GM19455 (cell line): ENCODE results near the gene DGCR6.
"Not testable (repeated sequence)": the region's sequence is repeated elsewhere in the genome, so short reads cannot be mapped to it uniquely, and the experiment has no call there.

Source experiments
- ATAC-seq: cut with Tn5 transposase; IDR thresholded peaks from one replicate; pipeline ENCODE4 v1.9.1; 2021; ENCODE audit not compliant: unreplicated experiment

The DGCR6 gene

GRCh38 chr22:18929459-18929858 lies 23.3 kb downstream of the DGCR6 start:
- ATAC-seq: no peak

GRCh38 chr22:18931905-18932652 lies 26.0 kb downstream of the DGCR6 start:
- ATAC-seq: no peak

- no peak for ATAC-seq
These were observed 27.8 kb downstream of the DGCR6 start for GRCh38 chr22:18933914-18934313.

GRCh38 chr22:18934688-18935087 lies 28.6 kb downstream of the DGCR6 start:
- ATAC-seq: not testable (repeated sequence)

DNA sequence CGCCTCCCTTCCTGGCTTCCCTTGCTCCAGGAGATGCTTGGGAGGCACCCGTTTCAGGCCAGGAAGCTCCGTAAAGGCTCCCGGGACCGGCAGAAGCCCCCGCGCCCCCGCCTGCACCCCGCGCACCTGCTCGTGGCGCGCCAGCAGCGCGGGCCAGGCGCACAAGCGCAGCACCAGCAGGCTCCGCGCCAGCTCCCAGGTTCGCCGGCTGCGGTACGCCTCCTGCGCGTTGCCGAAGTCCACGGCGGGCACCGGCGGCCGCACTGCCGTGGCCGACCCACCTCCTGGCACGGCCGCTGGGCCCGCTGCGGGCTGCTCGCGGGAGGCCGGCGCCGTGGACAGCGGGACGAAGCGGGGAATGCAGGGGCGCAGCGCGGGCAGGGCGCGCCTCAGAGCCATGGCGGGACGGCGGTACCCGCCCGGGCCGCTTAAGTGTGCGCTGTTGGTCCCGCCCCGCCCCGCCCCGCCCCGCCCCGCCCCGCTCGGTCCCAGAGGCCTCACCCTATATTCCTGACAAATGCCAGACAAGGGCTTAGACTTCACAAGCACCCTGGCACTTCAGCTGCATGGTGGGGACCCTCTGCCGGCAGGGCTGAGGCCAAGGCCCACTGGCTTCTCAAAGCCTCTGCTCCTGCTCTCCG lies 29.9 kb downstream of the DGCR6 start, which contains the start of gene PRODH:
TSS of gene PRODH (minus strand) at position 405 of the 641 bp plus-strand sequence. CDS start at position 399, 6 bp downstream.
- ATAC-seq: no peak

- not testable (repeated sequence) for ATAC-seq
These were observed 32.6 kb downstream of the DGCR6 start for GRCh38 chr22:18938691-18939090.

DNA sequence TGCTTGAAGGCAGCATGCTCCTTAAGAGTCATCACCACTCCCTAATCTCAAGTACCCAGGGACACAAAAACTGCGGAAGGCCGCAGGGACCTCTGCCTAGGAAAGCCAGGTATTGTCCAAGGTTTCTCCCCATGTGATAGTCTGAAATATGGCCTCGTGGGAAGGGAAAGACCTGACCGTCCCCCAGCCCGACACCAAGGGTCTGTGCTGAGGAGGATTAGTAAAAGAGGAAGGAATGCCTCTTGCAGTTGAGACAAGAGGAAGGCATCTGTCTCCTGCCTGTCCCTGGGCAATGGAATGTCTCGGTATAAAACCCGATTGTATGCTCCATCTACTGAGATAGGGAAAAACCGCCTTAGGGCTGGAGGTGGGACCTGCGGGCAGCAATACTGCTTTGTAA lies 41.0 kb downstream of the DGCR6 start:
- ATAC-seq: not testable (repeated sequence)

- ATAC-seq: no peak
These were observed 41.8 kb downstream of the DGCR6 start for GRCh38 chr22:18947905-18948304.

DNA sequence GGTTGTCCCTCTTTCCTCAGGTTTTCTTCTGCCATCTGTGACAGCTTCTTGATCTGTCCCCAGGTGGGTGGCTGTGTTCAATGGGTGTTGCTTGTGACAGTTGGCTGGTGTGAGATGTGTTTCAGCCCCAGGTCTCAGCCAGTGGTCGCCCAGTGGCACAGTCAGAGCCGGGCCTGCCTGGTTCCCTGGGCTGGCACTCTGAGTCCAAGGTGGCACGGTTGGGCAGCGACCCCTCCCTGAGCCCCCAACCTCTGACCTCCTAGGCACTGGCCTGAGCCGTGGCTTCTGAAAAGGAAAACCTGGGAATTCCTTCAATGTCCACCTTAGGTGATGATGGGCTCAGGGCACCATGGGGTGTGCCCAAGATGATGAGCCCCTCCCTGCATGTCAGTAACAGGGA lies 44.0 kb downstream of the DGCR6 start:
- ATAC-seq: no peak

DNA sequence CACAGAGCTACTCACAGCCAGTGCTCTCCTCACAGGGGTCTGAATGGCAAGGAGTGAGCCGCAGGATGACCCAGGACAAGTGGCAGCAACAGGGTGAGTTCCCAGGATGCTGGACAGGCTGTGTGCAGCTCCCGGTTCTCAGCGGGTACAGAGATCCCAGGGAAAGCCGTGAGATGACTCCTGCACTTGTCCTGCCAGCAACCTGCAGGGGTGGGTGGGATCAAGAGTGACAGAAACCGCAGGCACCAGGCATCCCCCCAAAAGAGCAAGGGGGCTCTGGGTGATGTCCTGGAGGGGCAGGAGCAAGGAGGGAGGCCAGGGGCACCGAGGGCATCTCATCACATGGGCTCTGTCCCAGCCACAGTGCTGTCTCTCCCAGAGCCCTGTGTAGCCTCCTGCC lies 45.9 kb downstream of the DGCR6 start:
- no peak for ATAC-seq

- ATAC-seq: not testable (repeated sequence)
These were observed 47.0 kb downstream of the DGCR6 start for GRCh38 chr22:18953128-18953527.

GRCh38 chr22:18954303-18954989 lies 48.3 kb downstream of the DGCR6 start:
- ATAC-seq: not testable (repeated sequence)

DNA sequence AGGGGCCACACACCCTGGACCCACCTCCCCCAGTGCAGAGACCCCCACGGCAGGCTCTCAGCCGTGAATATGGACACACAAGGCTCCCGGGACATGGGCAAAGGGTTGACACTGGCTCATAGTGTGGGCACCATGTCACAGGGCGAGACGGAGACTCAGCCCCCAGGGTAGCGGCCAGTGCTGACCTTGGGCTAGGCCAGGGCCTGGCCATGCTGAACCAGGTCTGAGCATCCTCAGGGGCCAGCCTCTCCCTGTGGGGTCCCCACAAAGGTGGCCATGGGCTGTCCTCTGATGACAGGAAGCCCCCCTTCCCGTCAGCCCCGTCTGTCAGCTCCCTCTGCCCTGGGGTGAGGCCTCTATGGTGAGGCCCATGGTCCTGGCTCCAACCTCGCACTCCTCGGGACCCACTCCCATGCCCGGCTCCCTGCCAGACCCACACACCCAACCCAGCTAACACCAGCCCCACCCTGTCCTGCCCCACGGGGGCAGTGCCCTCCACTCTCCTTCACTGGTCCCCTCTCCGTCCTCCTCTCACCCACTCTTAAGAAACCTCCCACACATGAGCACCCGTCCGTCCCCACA lies 49.0 kb downstream of the DGCR6 start:
- no peak for ATAC-seq

- ATAC-seq: no peak
These were observed 49.6 kb downstream of the DGCR6 start for GRCh38 chr22:18955696-18956095.

DNA sequence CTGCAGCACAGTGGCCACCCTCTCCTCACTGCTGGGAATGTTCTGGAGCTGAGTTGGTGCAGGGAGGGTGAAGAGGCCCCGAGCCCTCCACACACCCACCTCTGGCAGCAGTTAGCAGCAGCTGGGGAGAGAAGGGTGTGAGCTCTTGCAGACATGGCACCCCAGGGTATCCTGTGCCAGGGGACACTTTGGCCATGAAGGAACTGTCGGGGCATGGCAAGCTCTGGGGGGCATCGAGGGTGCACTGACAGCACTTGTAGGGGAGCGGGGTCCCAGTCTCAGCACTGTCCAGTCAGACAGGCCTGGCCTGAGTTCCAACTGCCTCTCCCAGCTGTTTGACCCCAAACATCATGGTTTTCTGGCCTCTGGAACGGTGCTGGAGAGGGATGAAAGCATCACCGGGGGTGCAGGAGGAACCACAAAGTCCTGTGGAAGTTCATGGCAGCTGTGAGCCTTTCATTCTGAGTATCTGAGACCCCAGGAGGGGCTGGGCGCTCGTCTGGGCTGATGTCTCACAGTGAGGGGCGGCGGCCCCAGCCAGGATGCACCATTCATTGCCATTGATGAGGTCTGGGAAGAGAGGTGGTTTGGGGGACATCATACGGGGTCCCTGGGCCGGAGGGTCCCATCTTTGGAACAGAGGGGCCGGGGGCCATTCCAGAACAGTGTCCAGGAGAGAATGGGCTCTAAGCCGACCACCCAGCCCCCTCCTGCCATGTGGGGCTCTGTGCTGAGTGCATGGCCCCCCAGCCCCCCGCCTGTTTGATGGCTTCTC lies 50.2 kb downstream of the DGCR6 start:
- not testable (repeated sequence) for ATAC-seq

GRCh38 chr22:18956956-18957355 lies 50.8 kb downstream of the DGCR6 start:
- ATAC-seq: not testable (repeated sequence)

- not testable (repeated sequence) for ATAC-seq
These were observed 51.7 kb downstream of the DGCR6 start for GRCh38 chr22:18957621-18958320.

GRCh38 chr22:18958321-18958705 lies 52.2 kb downstream of the DGCR6 start:
- ATAC-seq: not testable (repeated sequence)

GRCh38 chr22:18958738-18959137 lies 52.6 kb downstream of the DGCR6 start:
- ATAC-seq: not testable (repeated sequence)

DNA sequence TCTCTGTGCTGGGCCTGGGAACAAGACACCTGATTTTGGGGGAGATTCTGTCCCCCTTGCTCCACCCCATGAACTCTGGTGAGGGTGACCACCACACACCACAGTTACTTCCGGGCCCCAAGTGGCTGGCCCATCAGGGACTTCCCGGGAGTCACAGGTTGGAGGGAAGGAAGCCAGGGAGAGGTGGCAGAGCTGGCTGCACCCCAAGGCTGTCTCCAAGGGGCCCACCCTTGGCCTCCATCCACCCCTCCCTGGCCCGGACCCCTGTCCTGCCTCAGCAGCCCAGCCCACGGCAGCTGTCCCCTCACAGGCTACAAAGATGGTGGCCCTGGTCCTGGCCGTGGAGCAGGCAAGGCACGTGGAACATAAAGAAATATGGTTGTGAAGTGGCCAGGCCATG lies 53.1 kb downstream of the DGCR6 start:
- ATAC-seq: not testable (repeated sequence)
